Measurements from ENCODE around the gene MAPK7.

The MAPK7 gene

DNA sequence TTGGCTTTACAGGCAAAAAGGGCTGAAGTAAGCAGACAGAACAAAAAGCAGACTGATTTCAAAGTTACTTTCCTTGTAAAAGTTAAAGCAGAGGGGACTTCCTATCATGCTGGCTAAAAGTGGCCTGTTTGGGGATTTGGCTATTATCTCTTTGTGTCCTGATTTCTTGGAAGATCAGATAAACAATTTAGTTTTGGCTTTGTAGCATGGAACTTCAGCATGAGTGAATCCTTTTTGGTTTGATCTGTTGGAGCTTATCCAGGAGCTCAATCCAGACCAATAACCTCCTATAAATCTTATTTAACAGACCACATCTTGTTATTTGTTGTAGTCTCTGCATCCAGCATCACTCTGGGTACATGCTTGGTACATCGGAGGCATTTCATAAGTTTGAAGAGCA, 23.9 kb downstream of the MAPK7 start:
- DNase-seq: no peak

GRCh38 chr17:19403021-19403420, 24.7 kb downstream of the MAPK7 start:
- DNase-seq: no peak

GRCh38 chr17:19404264-19404663, 26.0 kb downstream of the MAPK7 start:
- DNase-seq: no peak

- no peak for DNase-seq
Observed at GRCh38 chr17:19405114-19405513, 26.8 kb downstream of the MAPK7 start.

DNA sequence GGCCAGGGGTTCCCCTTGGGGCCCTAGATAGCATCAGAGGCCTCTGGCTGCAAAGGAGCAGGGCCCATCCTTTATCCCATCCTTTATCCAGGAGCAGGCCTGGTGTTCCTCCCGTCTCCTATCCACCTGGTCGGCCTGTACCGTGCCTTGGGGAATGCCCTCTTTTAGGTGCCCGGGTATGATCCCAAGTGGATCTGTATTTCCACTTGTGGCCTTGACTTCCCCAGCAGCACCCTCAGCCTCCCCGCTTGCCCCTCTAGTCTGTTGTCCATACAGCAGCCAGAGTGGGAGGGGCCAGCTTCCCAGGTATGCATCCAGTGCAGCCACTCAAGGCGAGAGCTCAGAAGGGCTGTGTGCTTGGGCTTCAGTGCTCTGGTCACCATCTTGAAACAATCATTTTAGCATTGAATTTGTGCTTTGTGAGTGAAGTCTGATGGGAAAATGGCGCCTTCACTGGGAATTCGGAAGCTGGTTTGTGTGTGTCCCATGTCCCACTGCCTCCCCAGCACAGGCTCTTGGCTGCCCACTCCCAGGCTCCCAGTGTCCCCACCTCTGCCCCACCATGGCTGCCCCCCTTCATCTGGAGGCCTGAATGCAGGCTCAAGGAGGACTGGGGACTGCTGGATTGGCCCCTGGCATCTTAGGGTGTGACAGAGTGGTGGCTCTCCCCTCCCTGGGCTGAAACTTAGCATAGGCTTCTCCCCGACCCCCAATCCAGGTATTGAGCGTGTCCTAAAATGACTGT, 29.5 kb downstream of the MAPK7 start:
- no peak for DNase-seq

- DNase-seq: no peak
Observed at GRCh38 chr17:19408346-19408710, 30.0 kb downstream of the MAPK7 start.

- DNase-seq: no peak
Observed at GRCh38 chr17:19409066-19409465, 30.8 kb downstream of the MAPK7 start.

- DNase-seq: peak; percentile 72
Observed at GRCh38 chr17:19409509-19409908, 31.2 kb downstream of the MAPK7 start.

DNA sequence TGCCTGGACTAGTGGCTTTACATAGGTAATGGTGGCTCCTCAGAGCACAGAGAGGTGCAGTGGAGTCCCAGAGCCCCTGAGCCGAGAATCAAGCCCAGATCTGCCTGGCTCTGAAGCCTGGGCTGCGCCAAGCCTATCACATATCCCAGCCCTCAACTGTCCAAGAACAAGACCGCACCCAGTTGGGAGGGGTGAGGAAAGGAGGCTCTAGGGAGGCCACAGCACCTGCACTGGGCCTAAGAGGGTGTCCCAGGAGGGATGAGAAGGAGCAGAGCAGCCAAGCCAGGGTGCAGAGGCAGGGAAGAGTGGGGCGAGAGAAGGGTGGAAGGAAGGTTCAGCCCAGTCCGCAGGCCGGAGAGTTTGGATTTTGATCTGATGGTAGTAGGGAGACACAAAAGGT, 31.8 kb downstream of the MAPK7 start:
- no peak for DNase-seq

GRCh38 chr17:19410875-19411620, 32.8 kb downstream of the MAPK7 start, which contains the start of gene RNF112:
Gene RNF112, plus strand, starts transcription at chr17:19411232. Its CDS starts 177 bp downstream, at chr17:19411409.
- DNase-seq: no peak

GRCh38 chr17:19411631-19412030, 33.3 kb downstream of the MAPK7 start:
- no peak for DNase-seq

GRCh38 chr17:19412510-19412909, 34.2 kb downstream of the MAPK7 start:
- DNase-seq: no peak

GRCh38 chr17:19412984-19413383, 34.7 kb downstream of the MAPK7 start:
- no peak for DNase-seq

DNA sequence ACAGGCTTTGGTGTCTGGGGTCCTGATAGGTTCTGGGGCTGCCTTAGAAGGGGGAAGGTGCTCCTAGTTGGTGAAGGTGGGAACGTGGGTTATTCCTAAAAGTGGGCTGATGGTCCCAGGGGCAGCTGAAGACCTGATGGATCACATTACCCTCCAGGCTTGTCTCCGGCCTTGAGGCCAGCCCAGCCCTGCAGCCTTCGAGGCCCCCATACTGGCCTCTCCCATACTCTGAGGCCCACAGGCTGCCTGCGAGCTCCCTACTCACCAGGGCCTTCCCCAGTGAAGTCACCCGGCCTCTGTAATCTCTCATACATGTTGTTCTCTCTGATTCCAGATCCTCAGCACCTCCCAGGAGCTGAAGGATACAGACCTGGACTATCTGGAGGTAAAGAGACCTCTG, 35.5 kb downstream of the MAPK7 start:
- no peak for DNase-seq

DNA sequence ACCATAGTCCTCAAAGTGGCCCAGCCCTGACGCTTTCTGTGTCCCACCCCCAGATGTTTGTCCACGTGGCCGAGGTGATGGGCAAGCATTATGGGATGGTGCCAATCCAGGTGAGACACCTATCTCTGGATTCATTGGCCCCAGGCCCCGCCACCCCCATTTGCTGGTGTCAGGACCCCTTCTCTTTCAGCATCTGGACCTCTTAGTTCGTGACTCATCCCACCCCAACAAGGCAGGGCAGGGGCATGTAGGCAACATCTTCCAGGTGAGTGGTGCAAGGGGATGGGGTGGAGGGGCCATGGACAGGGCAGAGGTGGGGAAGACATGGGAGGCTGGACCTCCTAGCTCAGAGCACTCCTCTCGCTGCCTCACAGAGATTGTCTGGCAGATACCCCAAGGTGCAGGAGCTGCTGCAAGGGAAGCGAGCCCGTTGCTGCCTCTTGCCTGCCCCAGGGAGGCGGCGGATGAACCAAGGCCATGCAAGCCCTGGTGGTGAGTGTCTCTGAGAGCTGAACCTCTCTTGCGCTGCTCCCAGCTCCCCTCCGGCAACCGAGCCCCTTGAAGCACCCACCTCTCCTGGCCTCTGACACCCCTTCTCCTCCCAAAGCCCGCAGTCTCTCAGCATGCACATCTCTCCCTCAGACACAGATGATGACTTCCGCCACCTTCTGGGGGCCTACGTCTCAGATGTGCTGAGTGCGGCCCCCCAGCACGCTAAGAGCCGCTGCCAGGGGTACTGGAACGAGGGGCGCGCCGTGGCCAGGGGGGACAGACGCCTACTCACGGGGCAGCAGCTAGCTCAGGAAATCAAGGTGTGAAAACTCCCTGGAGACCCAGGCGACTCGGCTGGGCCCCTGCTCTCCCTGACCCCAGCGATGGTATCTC, 36.3 kb downstream of the MAPK7 start:
- DNase-seq: no peak

DNA sequence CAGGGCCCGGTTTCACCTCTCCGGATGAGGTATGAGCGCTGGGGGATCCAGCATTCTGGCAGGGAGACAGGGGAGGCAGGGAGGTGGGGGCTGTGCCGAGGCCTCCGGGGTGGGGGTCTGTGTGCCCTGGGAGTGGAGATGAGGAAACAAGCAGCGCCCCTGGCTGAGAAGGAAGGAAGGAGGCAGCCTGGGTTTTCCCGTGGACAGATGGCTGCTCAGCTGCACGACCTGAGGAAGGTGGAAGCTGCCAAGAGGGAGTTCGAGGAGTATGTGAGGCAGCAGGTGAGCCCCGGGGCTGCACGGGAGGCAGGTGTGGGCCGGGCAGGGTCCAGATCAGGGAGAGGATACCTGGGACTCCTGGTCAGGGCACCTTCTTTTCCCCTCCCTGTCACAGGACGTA, 37.0 kb downstream of the MAPK7 start:
- DNase-seq: no peak

GRCh38 chr17:19415806-19416775, 37.8 kb downstream of the MAPK7 start:
- no peak for DNase-seq

- DNase-seq: no peak
Observed at GRCh38 chr17:19417611-19418010, 39.3 kb downstream of the MAPK7 start.

DNA sequence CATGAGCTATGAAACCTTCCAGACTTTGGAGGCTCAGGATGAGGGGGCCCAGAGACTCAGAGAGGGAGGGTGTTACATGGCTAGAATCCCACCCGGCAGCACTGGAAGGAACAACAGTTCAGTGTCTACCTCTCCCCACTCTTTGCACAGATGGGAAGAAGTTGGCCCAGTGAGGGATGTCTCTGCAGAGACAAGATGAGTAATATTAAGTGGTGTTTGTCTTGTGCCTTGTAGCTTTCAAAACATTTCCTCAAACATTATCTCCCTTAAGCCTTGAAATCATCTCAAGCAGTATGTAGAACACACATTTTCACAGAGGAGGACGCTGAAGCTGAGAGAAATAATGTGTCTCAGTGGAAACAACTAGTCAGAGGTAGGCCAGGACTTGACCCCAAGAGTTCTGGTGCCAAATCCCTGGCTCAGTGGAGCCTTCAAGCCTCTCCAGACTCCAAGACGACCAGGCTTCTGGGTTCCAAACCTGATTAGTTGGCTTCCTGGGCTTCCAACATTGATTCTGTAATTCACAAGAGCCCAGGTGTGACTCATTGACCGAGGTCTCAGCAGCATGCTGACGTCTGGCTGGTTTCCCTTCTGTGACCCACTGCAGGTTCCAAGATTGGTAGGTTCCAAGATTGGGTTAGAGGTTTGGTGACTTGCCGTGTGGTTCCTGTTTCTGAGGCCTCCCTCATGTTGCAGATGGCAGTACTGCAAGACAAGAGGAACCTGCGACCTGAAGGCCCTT, 40.1 kb downstream of the MAPK7 start:
- peak; percentile 16 for DNase-seq

GRCh38 chr17:19421219-19421618, 42.9 kb downstream of the MAPK7 start:
- DNase-seq: no peak

- DNase-seq: no peak
Observed at GRCh38 chr17:19421926-19422325, 43.6 kb downstream of the MAPK7 start.

All from HCEC 1CT (cell line).